Ovary (tissue), 3 donors: ENCODE data around the gene MDFI.

Experiments used
- CTCF ChIP-seq, 3 donors: fragments of 450-650 bp in 2 of 3; fragments of 200-600 bp in 1 of 3; IDR thresholded peaks; one replicate each; pipeline versions ENCODE4 v1.5.1 to v1.8.0; 2016 to 2022; ENCODE audit warnings: antibody characterized with exemption in 3 of 3, mild to moderate bottlenecking in 1 of 3
- EP300 ChIP-seq: sonication (generic); formaldehyde crosslinking; IDR thresholded peaks from one replicate; pipeline ENCODE4 v1.6.1; 2017; ENCODE audit warnings: antibody characterized with exemption
- POLR2A ChIP-seq: fragments of 450-650 bp; IDR thresholded peaks from one replicate; pipeline ENCODE4 v1.6.1; 2017; ENCODE audit warnings: antibody characterized with exemption, mild to moderate bottlenecking, moderate library complexity
- donor health status: DM: no; HTN: no; CAD: no.

GRCh38 chr6:41621367-41621766 lies 16.9 kb upstream of the MDFI start:
- TF ChIP-seq POLR2A (no peak), CTCF (IDR thresholded peaks at IDR 0.05) (no peak), EP300 (no peak)
